Vagina (tissue), 2 donors: ENCODE measurements around the gene EN2.

Experiments used
- POLR2A ChIP-seq, 2 donors: fragments of 450-650 bp; IDR thresholded peaks; one replicate each; pipeline ENCODE4 v1.6.1; 2017; ENCODE audit warnings: antibody characterized with exemption in 2 of 2, mild to moderate bottlenecking in 2 of 2, moderate library complexity in 2 of 2
- POLR2AphosphoS5 ChIP-seq, 2 donors: sonication (generic); formaldehyde crosslinking; IDR thresholded peaks; one replicate each; pipeline ENCODE4 v1.9.0; 2017; ENCODE audit warnings: antibody characterized with exemption in 2 of 2, mild to moderate bottlenecking in 2 of 2, low read depth in 1 of 2; ENCODE audit not compliant: insufficient read depth in 1 of 2
- TF ChIP-seq, protein P1 (sequence below), 3 experiments: fragments of 450-650 bp in 2 of 3; fragments of 200-600 bp in 1 of 3; sonication (generic) in 1 of 3; IDR thresholded peaks; one replicate each; pipeline ENCODE4 v1.5.1; 2017 to 2019; ENCODE audit warnings: antibody characterized with exemption in 3 of 3, mild to moderate bottlenecking in 2 of 3, moderate library complexity in 2 of 3

DNA sequence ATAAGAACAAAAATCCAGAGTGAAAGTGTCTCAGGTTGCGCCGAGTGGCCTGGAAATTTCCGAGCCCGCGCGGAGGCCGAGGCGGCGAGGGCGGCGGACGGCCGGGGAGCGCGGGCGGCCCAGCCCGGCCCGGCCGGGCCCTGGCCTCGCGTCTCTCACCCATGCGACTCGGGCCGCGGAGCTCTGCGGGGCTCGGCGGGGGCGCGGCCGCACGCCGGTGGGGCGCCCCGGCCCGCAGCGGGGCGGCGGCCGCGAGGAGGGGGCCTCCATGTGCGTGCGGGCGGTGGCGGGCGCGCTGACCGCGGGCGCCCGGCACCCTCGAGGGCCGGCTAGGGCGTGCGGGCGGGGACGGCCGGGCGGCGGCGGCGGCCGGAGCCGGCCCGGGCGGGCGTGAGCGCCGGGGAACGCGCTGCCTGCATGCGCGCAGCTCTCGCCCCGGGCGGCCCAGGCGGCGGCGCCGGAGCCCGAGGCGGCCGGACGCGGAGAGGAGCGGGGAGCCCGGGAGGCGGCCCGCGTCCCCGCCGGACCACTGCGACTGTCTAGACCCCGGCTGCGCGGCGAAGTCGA is 302 bp upstream of the EN2 start:
- TF ChIP-seq, protein P1, sequence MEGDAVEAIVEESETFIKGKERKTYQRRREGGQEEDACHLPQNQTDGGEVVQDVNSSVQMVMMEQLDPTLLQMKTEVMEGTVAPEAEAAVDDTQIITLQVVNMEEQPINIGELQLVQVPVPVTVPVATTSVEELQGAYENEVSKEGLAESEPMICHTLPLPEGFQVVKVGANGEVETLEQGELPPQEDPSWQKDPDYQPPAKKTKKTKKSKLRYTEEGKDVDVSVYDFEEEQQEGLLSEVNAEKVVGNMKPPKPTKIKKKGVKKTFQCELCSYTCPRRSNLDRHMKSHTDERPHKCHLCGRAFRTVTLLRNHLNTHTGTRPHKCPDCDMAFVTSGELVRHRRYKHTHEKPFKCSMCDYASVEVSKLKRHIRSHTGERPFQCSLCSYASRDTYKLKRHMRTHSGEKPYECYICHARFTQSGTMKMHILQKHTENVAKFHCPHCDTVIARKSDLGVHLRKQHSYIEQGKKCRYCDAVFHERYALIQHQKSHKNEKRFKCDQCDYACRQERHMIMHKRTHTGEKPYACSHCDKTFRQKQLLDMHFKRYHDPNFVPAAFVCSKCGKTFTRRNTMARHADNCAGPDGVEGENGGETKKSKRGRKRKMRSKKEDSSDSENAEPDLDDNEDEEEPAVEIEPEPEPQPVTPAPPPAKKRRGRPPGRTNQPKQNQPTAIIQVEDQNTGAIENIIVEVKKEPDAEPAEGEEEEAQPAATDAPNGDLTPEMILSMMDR (IDR thresholded peaks at IDR 0.05), result no peak
- no peak for TF ChIP-seq POLR2A (IDR thresholded peaks at IDR 0.05)
- TF ChIP-seq POLR2AphosphoS5 (IDR thresholded peaks at IDR 0.05; ENCODE audit: insufficient read depth in 1 of 2, low read depth in 1 of 2), result no peak
